SK-N-SH treated with all-trans-retinoic acid at 6 μM for 48 hours (cell line): ENCODE results near the gene POLR2H.

ENCODE experiments used
- ATAC-seq: fragments of 200-7000 bp; cut with Tn5 transposase; 3 replicates; pipeline ENCODE4 v1.9.1; 2020; ENCODE audit warnings: mild to moderate bottlenecking, moderate library complexity
- ARNTL ChIP-seq: fragments of 450-650 bp; formaldehyde crosslinking; IDR thresholded peaks from 2 replicates; pipeline ENCODE4 v1.5.0; 2020; ENCODE audit warnings: low read depth, mild to moderate bottlenecking, moderate library complexity, borderline replicate concordance
- BACH2 ChIP-seq: fragments of 250-450 bp; sonication (Bioruptor Pico); IDR thresholded peaks from 2 replicates; pipeline ENCODE4 v1.9.0; 2021; ENCODE audit warnings: mild to moderate bottlenecking, borderline replicate concordance
- CREB5 ChIP-seq: fragments of 250-450 bp; sonication (Bioruptor Pico); IDR thresholded peaks from 2 replicates; pipeline ENCODE4 v1.5.1; 2020; ENCODE audit warnings: low read depth, mild to moderate bottlenecking, moderate library complexity
- CSDC2 ChIP-seq: fragments of 250-450 bp; sonication (Bioruptor Pico); IDR thresholded peaks from 2 replicates; pipeline ENCODE4 v1.5.0; 2020; ENCODE audit warnings: mild to moderate bottlenecking, moderate library complexity
- CSRNP3 ChIP-seq: fragments of 250-450 bp; sonication (Bioruptor Pico); IDR thresholded peaks from 2 replicates; pipeline ENCODE4 v1.5.1; 2021; ENCODE audit warnings: mild to moderate bottlenecking, moderate library complexity
- ESRRG ChIP-seq: fragments of 250-450 bp; sonication (Bioruptor Pico); IDR thresholded peaks from 2 replicates; pipeline ENCODE4 v1.6.1; 2021; ENCODE audit warnings: mild to moderate bottlenecking
- GLIS3 ChIP-seq: fragments of 250-450 bp; sonication (Bioruptor Pico); IDR thresholded peaks from 2 replicates; pipeline ENCODE4 v1.5.0; 2020; ENCODE audit warnings: mild to moderate bottlenecking, moderate library complexity
- ISL1 ChIP-seq: fragments of 250-450 bp; sonication (Bioruptor Pico); IDR thresholded peaks from 2 replicates; pipeline ENCODE4 v2.1.2; 2022; ENCODE audit warnings: mild to moderate bottlenecking, moderate library complexity
- OSR1 ChIP-seq: fragments of 250-450 bp; sonication (Bioruptor Pico); IDR thresholded peaks from 2 replicates; pipeline ENCODE4 v1.8.0; 2022; ENCODE audit warnings: moderate library complexity, mild to moderate bottlenecking, inconsistent platforms
- PPARA ChIP-seq: fragments of 250-450 bp; sonication (Bioruptor Pico); IDR thresholded peaks from 2 replicates; pipeline ENCODE4 v1.5.0; 2020; ENCODE audit warnings: mild to moderate bottlenecking, borderline replicate concordance
- SNAI2 ChIP-seq: fragments of 250-450 bp; sonication (Bioruptor Pico); IDR thresholded peaks from 2 replicates; pipeline ENCODE4 v1.5.0; 2020; ENCODE audit warnings: mild to moderate bottlenecking, moderate library complexity
- TOX ChIP-seq: fragments of 250-450 bp; sonication (Bioruptor Pico); IDR thresholded peaks from 2 replicates; pipeline ENCODE4 v1.8.0; 2021; ENCODE audit warnings: mild to moderate bottlenecking, moderate library complexity, borderline replicate concordance
- TSHZ2 ChIP-seq: fragments of 250-450 bp; sonication (Bioruptor Pico); IDR thresholded peaks from 2 replicates; pipeline ENCODE4 v1.5.0; 2020; ENCODE audit warnings: mild to moderate bottlenecking, moderate library complexity
- ZC3H10 ChIP-seq: fragments of 250-450 bp; sonication (Bioruptor Pico); IDR thresholded peaks from 2 replicates; pipeline ENCODE4 v1.5.1; 2021; ENCODE audit warnings: mild to moderate bottlenecking, moderate library complexity
- ZFP3 ChIP-seq: fragments of 250-450 bp; sonication (Bioruptor Pico); IDR thresholded peaks from 2 replicates; pipeline ENCODE4 v1.5.0; 2020; ENCODE audit warnings: mild to moderate bottlenecking, moderate library complexity
- ZFP30 ChIP-seq: fragments of 450-650 bp; formaldehyde crosslinking; IDR thresholded peaks from 2 replicates; pipeline ENCODE4 v1.5.0; 2022; ENCODE audit warnings: mild to moderate bottlenecking, moderate library complexity
- ZNF70 ChIP-seq: fragments of 450-650 bp; formaldehyde crosslinking; IDR thresholded peaks from 2 replicates; pipeline ENCODE4 v1.5.0; 2020; ENCODE audit warnings: mild to moderate bottlenecking, moderate library complexity
- ZNF8 ChIP-seq: fragments of 450-650 bp; formaldehyde crosslinking; IDR thresholded peaks from 2 replicates; pipeline ENCODE4 v1.5.0; 2020; ENCODE audit warnings: mild to moderate bottlenecking, moderate library complexity
- TF ChIP-seq, protein P1 (sequence below): fragments of 250-450 bp; sonication (Bioruptor Pico); IDR thresholded peaks from 2 replicates; pipeline ENCODE4 v1.8.0; 2021; ENCODE audit warnings: low read depth, mild to moderate bottlenecking, moderate library complexity, borderline replicate concordance
- TF ChIP-seq, protein P2 (sequence below): fragments of 250-450 bp; sonication (Bioruptor Pico); IDR thresholded peaks from 2 replicates; pipeline ENCODE4 v1.8.0; 2020; ENCODE audit warnings: mild to moderate bottlenecking, moderate library complexity, borderline replicate concordance

POLR2H gene

DNA sequence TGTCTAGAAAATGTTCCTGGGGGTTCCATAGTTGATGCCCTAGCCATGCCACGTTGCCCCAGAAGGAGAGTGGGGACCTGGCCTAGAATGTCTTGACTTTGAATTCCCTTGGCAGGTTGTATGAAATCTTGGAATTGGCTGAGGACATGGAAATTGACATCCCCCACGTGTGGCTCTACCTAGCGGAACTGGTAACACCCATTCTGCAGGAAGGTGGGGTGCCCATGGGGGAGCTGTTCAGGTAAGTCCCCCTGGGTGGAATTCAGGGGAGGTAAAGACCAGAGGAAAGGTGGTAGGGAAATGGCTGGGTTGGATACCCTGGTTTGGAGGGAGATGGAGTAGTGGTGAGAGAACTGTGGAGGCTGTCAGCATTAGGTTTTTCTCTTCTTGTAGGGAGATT, 33.0 kb upstream of the POLR2H start (continued):
- TF ChIP-seq ZFP30: no peak
- TF ChIP-seq PPARA (CRISPR knock-in tag): no peak

DNA sequence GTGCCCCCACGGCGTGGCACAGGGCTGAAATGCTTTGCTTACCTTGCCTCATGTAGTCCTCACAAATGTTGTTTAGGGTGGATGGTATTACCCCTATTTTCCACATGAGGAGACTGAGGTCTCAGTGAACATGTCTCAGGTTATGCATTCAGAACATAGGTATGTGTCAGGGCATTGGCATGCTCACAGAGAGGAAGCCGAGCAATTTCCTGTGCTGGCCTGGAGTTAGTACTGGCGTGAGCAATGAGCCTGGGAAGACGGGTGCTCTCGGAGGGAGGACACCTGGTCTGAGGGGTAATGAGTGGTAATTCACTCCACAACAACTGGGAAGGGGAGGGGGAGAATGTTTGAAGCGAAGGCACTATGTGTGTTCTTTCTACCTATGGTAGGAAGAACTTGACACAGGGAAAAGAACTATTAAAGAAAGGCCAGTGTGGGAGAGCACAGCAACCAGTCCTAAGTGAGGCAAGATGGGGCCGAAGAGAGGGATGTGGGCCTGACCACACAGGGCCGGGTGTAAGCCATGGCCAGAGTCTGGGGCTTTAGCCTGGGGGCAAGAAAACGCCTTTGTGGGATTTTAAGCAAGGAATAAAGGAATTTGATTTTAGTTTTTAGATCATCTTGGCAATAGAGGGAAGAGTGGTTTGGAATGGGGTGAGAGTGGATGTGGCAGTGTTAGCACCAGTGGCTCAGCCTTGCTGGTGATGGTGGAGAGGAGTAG, 29.0 kb upstream of the POLR2H start:
- TF ChIP-seq CSRNP3 (CRISPR knock-in tag): no peak
- no peak for TF ChIP-seq ESRRG (CRISPR knock-in tag)
- TF ChIP-seq ZFP3 (CRISPR knock-in tag): no peak
- TF ChIP-seq CSDC2 (CRISPR knock-in tag): no peak
- no peak for TF ChIP-seq ZFP30
- TF ChIP-seq SNAI2 (CRISPR knock-in tag): no peak
- no peak for TF ChIP-seq GLIS3 (CRISPR knock-in tag)
- ATAC-seq: peak; percentile 64

GRCh38 chr3:184333190-184333589, 28.3 kb upstream of the POLR2H start:
- no peak for TF ChIP-seq SNAI2 (CRISPR knock-in tag)
- no peak for TF ChIP-seq ISL1
- no peak for TF ChIP-seq PPARA (CRISPR knock-in tag)
- TF ChIP-seq BACH2 (CRISPR knock-in tag): no peak
- TF ChIP-seq TSHZ2 (CRISPR knock-in tag): no peak
- no peak for TF ChIP-seq TOX (CRISPR knock-in tag)
- TF ChIP-seq, protein P1, sequence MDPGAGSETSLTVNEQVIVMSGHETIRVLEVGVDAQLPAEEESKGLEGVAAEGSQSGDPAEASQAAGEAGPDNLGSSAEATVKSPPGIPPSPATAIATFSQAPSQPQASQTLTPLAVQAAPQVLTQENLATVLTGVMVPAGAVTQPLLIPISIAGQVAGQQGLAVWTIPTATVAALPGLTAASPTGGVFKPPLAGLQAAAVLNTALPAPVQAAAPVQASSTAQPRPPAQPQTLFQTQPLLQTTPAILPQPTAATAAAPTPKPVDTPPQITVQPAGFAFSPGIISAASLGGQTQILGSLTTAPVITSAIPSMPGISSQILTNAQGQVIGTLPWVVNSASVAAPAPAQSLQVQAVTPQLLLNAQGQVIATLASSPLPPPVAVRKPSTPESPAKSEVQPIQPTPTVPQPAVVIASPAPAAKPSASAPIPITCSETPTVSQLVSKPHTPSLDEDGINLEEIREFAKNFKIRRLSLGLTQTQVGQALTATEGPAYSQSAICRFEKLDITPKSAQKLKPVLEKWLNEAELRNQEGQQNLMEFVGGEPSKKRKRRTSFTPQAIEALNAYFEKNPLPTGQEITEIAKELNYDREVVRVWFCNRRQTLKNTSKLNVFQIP (CRISPR knock-in tag): no peak
- TF ChIP-seq OSR1: no peak
- no peak for TF ChIP-seq CSRNP3 (CRISPR knock-in tag)
- no peak for TF ChIP-seq ZNF70 (CRISPR knock-in tag)
- TF ChIP-seq, protein P2, sequence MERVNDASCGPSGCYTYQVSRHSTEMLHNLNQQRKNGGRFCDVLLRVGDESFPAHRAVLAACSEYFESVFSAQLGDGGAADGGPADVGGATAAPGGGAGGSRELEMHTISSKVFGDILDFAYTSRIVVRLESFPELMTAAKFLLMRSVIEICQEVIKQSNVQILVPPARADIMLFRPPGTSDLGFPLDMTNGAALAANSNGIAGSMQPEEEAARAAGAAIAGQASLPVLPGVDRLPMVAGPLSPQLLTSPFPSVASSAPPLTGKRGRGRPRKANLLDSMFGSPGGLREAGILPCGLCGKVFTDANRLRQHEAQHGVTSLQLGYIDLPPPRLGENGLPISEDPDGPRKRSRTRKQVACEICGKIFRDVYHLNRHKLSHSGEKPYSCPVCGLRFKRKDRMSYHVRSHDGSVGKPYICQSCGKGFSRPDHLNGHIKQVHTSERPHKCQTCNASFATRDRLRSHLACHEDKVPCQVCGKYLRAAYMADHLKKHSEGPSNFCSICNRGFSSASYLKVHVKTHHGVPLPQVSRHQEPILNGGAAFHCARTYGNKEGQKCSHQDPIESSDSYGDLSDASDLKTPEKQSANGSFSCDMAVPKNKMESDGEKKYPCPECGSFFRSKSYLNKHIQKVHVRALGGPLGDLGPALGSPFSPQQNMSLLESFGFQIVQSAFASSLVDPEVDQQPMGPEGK (CRISPR knock-in tag): no peak
- TF ChIP-seq GLIS3 (CRISPR knock-in tag): no peak
- TF ChIP-seq ZNF8 (CRISPR knock-in tag): no peak
- no peak for TF ChIP-seq CREB5
- TF ChIP-seq ZC3H10 (CRISPR knock-in tag): no peak
- TF ChIP-seq ESRRG (CRISPR knock-in tag): no peak
- no peak for TF ChIP-seq CSDC2 (CRISPR knock-in tag)
- TF ChIP-seq ARNTL (CRISPR knock-in tag): no peak
- no peak for ATAC-seq
